Muscle layer of colon (tissue), 2 donors: ENCODE results near the gene MROH2A.

Source experiments
- H3K27ac ChIP-seq: one replicate; pipeline ENCODE4 v1.7.0; 2013; ENCODE audit warnings: low read depth, mild to moderate bottlenecking, low read length, moderate library complexity
- H3K27me3 ChIP-seq, 2 donors: one replicate each; pipeline ENCODE4 v1.7.0; 2013; ENCODE audit warnings: low read length in 2 of 2, mild to moderate bottlenecking in 2 of 2; ENCODE audit not compliant: insufficient read depth in 2 of 2, control insufficient read depth in 1 of 2
- H3K36me3 ChIP-seq: one replicate; pipeline ENCODE4 v1.7.0; 2013; ENCODE audit warnings: mild to moderate bottlenecking, low read length; ENCODE audit not compliant: insufficient read depth
- H3K4me1 ChIP-seq: one replicate; pipeline ENCODE4 v1.7.0; 2013; ENCODE audit warnings: mild to moderate bottlenecking, low read length; ENCODE audit not compliant: insufficient read depth
- H3K4me3 ChIP-seq, 2 donors: one replicate each; pipeline ENCODE4 v1.7.0; 2013; ENCODE audit warnings: low read length in 2 of 2, low read depth in 1 of 2, mild to moderate bottlenecking in 1 of 2, moderate library complexity in 1 of 2
- H3K9ac ChIP-seq: one replicate; pipeline ENCODE4 v1.7.0; 2013; ENCODE audit warnings: low read length
- H3K9me3 ChIP-seq: one replicate; pipeline ENCODE4 v1.7.0; 2013; ENCODE audit warnings: mild to moderate bottlenecking, low read length
- donor health status: abdominal sarcoma.
- donor health status: Adenocarcinoma of cecum.

Gene MROH2A

DNA sequence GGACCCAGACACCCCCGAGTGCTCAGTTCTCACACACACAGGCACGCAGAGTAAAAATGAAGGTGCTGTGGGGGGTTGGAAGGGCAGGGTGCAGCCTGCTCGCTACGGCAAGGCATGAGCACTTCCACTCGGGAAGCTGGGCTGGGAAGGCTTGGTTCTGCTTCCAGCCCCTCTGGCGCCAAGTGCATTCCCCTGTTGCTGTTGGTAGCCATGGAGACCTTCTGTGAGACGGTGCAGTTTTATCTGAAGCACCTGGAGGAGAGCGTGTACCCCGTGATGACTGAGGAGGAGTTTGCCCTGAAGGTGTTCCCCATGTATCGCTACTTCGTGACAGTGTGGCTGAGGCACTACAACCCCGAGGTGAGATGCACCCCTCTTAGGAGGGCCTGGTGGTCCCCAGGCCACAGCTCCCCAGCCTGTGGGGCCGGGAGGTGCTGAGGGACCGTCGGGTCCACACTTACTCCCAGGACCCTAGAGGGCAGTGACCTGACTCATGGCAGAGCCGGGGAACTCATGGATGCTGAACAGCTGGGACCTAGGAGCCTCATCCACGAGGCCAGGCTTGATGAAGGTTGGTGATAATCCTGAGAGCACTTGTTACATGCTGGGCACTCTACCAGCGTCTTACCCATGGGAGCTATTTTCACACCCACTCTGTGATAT is 15.5 kb downstream of the MROH2A start:
- Histone ChIP-seq H3K27me3 (no peaks in the 10 kb centered on the region), H3K27ac (no peak overlapping the region), H3K4me1 (no peaks in the 10 kb centered on the region), H3K9me3 (no peaks in the 10 kb centered on the region), H3K9ac (no peak overlapping the region), H3K4me3 (no peak overlapping the region), H3K36me3 (no peaks in the 10 kb centered on the region)

GRCh38 chr2:233794128-233794658 is 16.1 kb downstream of the MROH2A start:
- Histone ChIP-seq H3K36me3 (no peaks in the 10 kb centered on the region), H3K27ac (no peak overlapping the region), H3K4me3 (no peak overlapping the region), H3K9ac (no peak overlapping the region), H3K27me3 (no peaks in the 10 kb centered on the region), H3K9me3 (no peaks in the 10 kb centered on the region), H3K4me1 (no peaks in the 10 kb centered on the region)

DNA sequence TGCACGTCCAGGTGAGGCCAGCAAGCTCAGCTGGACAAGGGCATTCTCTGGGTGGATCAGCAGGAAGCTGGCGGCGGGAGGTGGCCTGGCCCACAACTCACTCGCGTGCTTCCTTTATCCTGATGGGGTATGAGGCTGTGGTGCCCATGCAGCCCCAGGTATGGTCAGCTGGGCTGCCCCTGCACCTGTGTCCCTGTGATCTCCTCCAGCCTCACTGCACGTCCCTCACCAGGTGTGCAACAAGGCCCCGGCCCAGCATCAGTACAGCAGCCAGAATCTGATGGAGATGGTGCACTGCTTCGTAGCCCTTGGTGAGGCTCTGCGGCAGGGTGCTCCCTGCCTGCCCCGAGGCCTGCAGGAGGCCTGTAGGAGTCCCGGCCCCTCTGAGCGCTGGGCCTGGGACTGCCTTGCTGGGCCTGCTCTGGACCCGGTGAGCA is 17.6 kb downstream of the MROH2A start:
- H3K27me3 ChIP-seq = no peaks in the 10 kb centered on the region
- H3K4me1 ChIP-seq = no peaks in the 10 kb centered on the region
- H3K36me3 ChIP-seq = no peaks in the 10 kb centered on the region
- no peaks in the 10 kb centered on the region for H3K9me3 ChIP-seq
- no peak overlapping the region for H3K27ac ChIP-seq
- H3K9ac ChIP-seq = no peak overlapping the region
- no peak overlapping the region for H3K4me3 ChIP-seq

GRCh38 chr2:233796254-233796653 is 18.1 kb downstream of the MROH2A start:
- Histone ChIP-seq H3K4me3 (no peak overlapping the region), H3K9ac (no peak overlapping the region), H3K36me3 (no peaks in the 10 kb centered on the region), H3K4me1 (no peaks in the 10 kb centered on the region), H3K9me3 (no peaks in the 10 kb centered on the region), H3K27ac (no peak overlapping the region), H3K27me3 (no peaks in the 10 kb centered on the region)

DNA sequence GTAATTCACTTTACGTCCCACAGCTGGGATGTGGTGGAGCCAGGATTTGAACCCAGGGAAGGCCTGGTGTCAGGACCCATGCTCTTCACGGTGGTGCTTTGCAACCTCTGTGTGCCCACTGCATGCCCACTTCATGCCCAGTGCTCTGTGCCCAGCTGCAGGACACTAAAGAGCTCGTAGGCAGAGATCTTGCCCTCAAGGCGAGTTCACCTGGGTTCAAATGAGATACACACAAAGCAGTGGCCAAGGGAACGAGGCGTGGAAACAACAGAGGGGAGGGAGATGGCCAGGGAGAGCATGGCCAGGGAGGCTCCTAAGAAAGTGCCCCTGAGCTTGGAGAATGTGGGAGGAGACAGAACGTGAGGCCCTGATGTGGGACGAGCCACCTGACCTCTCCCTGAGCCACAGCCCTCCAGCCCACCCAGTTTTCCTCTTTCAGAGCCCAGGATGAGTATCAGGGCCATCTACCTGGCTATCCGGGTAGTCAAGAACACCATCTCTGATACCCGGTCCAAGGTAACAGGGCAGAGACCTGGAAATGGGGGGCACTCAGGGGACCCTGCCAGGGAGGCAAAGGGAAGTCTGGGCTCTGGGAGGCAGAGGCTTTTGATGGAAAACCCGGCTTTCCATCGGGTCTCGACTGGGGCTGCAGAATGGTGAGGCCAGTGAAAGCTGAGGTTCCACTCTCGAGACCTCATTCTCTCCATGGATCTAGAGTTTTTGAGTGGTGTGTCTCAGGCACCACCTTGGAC is 20.4 kb downstream of the MROH2A start:
- no peak overlapping the region for H3K9ac ChIP-seq
- H3K36me3 ChIP-seq = no peaks in the 10 kb centered on the region
- no peaks in the 10 kb centered on the region for H3K27me3 ChIP-seq
- H3K9me3 ChIP-seq = no peaks in the 10 kb centered on the region
- no peak overlapping the region for H3K4me3 ChIP-seq
- H3K27ac ChIP-seq = no peak overlapping the region
- H3K4me1 ChIP-seq = no peaks in the 10 kb centered on the region

DNA sequence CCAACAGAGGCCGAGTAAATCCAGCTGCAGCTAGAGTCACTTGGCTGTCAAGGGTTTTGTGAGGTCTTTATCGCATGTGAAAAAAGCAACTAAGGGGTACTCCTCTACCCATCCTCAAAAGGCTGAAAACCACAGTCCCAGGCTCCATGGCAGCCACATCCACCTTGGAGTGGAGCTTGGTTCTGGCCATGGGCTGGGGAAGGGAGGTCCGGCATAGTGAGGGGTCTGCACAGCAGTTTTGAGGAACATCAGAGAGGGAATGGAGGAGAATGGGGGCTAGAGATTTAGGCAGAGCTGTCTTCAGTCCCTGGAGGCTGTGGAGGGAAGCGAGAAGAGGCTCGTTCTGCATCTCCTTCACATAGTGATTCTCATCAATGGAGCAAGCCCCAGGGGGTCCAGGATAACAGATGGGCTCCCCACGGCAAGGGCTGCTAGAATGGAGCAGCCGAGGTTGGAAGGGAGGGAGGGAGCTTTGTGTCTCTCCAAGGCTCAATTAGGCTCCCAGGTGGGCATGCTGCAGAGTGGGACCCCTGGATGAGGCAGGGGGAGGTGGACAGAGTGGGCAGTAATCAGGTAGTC is 21.0 kb downstream of the MROH2A start:
- Histone ChIP-seq H3K27ac (no peak overlapping the region), H3K4me1 (no peaks in the 10 kb centered on the region), H3K27me3 (no peaks in the 10 kb centered on the region), H3K9me3 (no peaks in the 10 kb centered on the region), H3K4me3 (no peak overlapping the region), H3K36me3 (no peaks in the 10 kb centered on the region), H3K9ac (no peak overlapping the region)

DNA sequence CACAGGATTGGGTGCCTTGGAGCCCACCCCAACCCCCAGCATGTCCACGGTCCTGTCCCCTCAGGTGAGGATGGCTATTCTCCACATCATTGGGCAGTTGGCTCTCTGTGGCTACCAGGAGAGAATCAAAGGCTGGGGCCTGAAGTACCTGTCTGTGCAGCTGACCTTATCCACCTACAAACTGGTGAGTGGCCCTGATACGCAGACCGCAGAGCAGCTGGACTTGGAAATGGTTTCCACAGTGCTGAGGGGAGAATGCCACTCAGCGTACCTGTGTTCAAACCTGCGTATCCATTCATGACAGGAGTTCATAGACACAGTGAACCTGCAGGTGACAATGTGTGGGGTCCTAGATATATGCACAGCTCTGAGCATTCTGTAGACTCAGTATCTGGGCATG is 21.6 kb downstream of the MROH2A start:
- H3K4me1 ChIP-seq = no peaks in the 10 kb centered on the region
- no peak overlapping the region for H3K9ac ChIP-seq
- no peaks in the 10 kb centered on the region for H3K9me3 ChIP-seq
- H3K27me3 ChIP-seq = no peaks in the 10 kb centered on the region
- no peaks in the 10 kb centered on the region for H3K36me3 ChIP-seq
- H3K4me3 ChIP-seq = no peak overlapping the region
- no peak overlapping the region for H3K27ac ChIP-seq

DNA sequence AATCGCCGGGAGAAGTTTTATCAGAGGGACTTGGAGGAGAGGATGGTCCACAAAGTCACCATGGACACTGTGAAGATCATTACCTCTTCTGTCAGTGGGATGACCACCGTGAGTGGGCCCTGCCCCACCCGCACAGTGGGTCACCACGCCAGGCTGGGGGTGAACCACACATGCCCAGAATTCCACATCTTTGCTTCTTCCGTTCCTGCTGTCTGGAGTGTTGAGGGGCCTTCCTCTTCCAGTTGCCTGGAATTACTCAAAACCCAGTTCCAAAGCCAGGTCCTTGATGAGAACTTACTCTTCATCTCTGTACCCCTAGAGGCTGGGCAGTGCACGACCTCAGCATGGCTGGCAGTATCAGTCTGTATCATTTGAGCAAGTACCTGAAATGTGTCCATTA is 22.1 kb downstream of the MROH2A start:
- Histone ChIP-seq H3K4me1 (no peaks in the 10 kb centered on the region), H3K9me3 (no peaks in the 10 kb centered on the region)

DNA sequence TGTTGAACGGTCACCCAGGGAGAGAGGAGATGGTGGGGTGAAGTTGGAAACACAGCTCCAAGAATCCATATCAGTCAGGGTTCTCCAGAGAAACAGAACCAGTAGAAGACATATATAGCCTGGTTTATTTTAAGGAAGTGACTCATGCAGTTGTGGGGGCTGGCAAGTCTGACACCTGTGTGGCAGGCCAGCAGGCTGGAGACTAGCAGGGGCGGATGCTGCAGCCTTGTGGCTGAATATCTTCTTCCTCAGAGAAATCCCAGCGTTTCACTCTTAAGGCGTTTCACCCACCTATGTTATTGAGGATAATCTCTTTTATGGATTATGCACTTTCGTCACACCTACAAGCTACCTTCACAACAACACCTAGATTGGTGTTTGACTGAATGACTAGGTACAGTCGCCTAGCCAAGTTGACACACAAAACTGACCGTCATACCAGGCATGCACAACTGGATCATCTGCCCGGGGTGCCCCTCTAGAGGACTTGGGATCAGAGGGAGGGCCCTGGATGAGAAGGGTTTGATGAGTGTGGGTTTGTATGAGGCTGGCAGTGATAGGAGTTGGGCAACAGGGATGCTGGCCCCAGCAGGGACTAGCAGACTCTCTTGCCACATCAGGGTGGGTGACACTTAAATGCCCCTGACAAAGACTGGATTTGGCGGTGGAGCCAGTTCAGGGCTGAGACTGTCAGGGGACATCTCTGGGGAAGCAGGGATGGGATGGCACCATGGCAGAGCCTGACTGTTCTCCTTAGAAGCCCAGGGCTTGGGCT is 23.4 kb downstream of the MROH2A start:
- Histone ChIP-seq H3K4me1 (no peaks in the 10 kb centered on the region), H3K9me3 (no peaks in the 10 kb centered on the region), H3K27me3 (no peaks in the 10 kb centered on the region), H3K27ac (no peak overlapping the region), H3K9ac (no peak overlapping the region), H3K36me3 (no peaks in the 10 kb centered on the region), H3K4me3 (no peak overlapping the region)

More for the DNA sequence above, 22.1 kb downstream of the MROH2A start:
- Histone ChIP-seq H3K9ac (no peak overlapping the region), H3K27me3 (no peaks in the 10 kb centered on the region), H3K36me3 (no peaks in the 10 kb centered on the region), H3K27ac (no peak overlapping the region), H3K4me3 (no peak overlapping the region)

- Histone ChIP-seq H3K36me3 (no peaks in the 10 kb centered on the region), H3K27me3 (no peaks in the 10 kb centered on the region), H3K4me1 (no peaks in the 10 kb centered on the region), H3K27ac (no peak overlapping the region), H3K9ac (no peak overlapping the region), H3K4me3 (no peak overlapping the region), H3K9me3 (no peaks in the 10 kb centered on the region)
Observed at GRCh38 chr2:233802132-233802815, 24.1 kb downstream of the MROH2A start.
